ENCODE results near the gene TRIM25.

The TRIM25 gene

GRCh38 chr17:56894859-56895455, 18.9 kb downstream of the TRIM25 start:
- Histone ChIP-seq H3K36me3 (ENCODE audit: insufficient read depth, low read length) (peaks cover 97% of the 10 kb centered on the region), H4K20me1 (ENCODE audit: insufficient read depth, low read length) (no peaks in the 10 kb centered on the region; the same call in none of the 2 replicates), H3K9ac (ENCODE audit: low read depth, low read length) (no peak overlapping the region), H2AFZ (ENCODE audit: low read depth, low read length) (no peak overlapping the region), H3K27ac (ENCODE audit: low read length) (no peak overlapping the region), H3K27me3 (ENCODE audit: insufficient read depth, low read length, poor library complexity) (no peaks in the 10 kb centered on the region), H3K4me2 (ENCODE audit: insufficient read depth, low read length) (no peak overlapping the region), H3K9me3 (ENCODE audit: insufficient read depth, low read length, severe bottlenecking) (no peaks in the 10 kb centered on the region), H3K4me1 (ENCODE audit: insufficient read depth, low read length) (no peaks in the 10 kb centered on the region), H3K79me2 (ENCODE audit: insufficient read depth, low read length) (no peaks in the 10 kb centered on the region), H3K4me3 (ENCODE audit: low read depth in 1 of 2, low read length in 2 of 2) (no peak overlapping the region)
- ATAC-seq (ENCODE audit: insufficient read depth, low read depth) (no peak), DNase-seq (no peak)
- TF ChIP-seq EZH2 (IDR thresholded peaks at IDR 0.05; ENCODE audit: borderline replicate concordance, low read depth, low read length, severe bottlenecking) (no peak), CTCF (IDR thresholded peaks at IDR 0.05; ENCODE audit: borderline replicate concordance, extremely low read depth, low read length, poor library complexity, severe bottlenecking) (no peak)

GRCh38 chr17:56893503-56893902, 20.3 kb downstream of the TRIM25 start:
- no peak for DNase-seq
- Histone ChIP-seq H3K79me2 (ENCODE audit: insufficient read depth, low read length) (no peaks in the 10 kb centered on the region), H3K36me3 (ENCODE audit: insufficient read depth, low read length) (peaks cover 97% of the 10 kb centered on the region)

DNA sequence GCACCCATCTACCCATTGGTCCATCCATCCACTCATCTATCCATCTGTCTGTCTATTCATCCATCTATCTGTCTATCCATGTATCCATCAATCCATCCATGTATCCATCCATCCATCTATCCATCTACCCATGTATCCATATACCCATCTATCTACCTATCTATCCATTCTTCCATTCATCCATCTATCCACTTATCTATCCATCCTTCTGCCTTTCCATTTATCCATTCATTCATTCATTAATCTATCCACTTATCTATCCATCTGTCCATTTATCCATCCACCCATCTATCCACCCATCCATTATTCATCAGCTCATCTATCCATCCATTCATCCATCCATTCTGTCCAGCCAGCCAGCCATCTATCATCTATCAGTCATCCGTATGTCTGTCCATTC, 21.5 kb downstream of the TRIM25 start:
- Histone ChIP-seq H3K36me3 (ENCODE audit: insufficient read depth, low read length) (peaks cover 97% of the 10 kb centered on the region), H3K27me3 (ENCODE audit: insufficient read depth, low read length, poor library complexity) (no peaks in the 10 kb centered on the region), H4K20me1 (ENCODE audit: insufficient read depth, low read length) (no peaks in the 10 kb centered on the region; the same call in 1 of the 2 replicates), H3K9ac (ENCODE audit: low read depth, low read length) (no peak overlapping the region), H3K4me1 (ENCODE audit: insufficient read depth, low read length) (no peaks in the 10 kb centered on the region), H3K4me3 (ENCODE audit: low read depth in 1 of 2, low read length in 2 of 2) (no peak overlapping the region), H3K9me3 (ENCODE audit: insufficient read depth, low read length, severe bottlenecking) (peaks cover 16% of the 10 kb centered on the region), H3K27ac (ENCODE audit: low read length) (no peak overlapping the region), H2AFZ (ENCODE audit: low read depth, low read length) (no peak overlapping the region), H3K4me2 (ENCODE audit: insufficient read depth, low read length) (no peak overlapping the region), H3K79me2 (ENCODE audit: insufficient read depth, low read length) (no peaks in the 10 kb centered on the region)
- TF ChIP-seq EZH2 (IDR thresholded peaks at IDR 0.05; ENCODE audit: borderline replicate concordance, low read depth, low read length, severe bottlenecking) (no peak), CTCF (IDR thresholded peaks at IDR 0.05; ENCODE audit: borderline replicate concordance, extremely low read depth, low read length, poor library complexity, severe bottlenecking) (no peak)
- ATAC-seq (ENCODE audit: insufficient read depth, low read depth) (no peak), DNase-seq (no peak)

More at GRCh38 chr17:56893503-56893902, 20.3 kb downstream of the TRIM25 start:
- ATAC-seq (ENCODE audit: insufficient read depth, low read depth), result no peak
- H3K27me3 ChIP-seq (ENCODE audit: insufficient read depth, low read length, poor library complexity), result no peaks in the 10 kb centered on the region
- H3K4me3 ChIP-seq (ENCODE audit: low read depth in 1 of 2, low read length in 2 of 2), result no peak overlapping the region
- H3K4me2 ChIP-seq (ENCODE audit: insufficient read depth, low read length), result no peak overlapping the region
- no peak overlapping the region for H3K9ac ChIP-seq (ENCODE audit: low read depth, low read length)
- no peaks in the 10 kb centered on the region for H3K4me1 ChIP-seq (ENCODE audit: insufficient read depth, low read length)
- H4K20me1 ChIP-seq (ENCODE audit: insufficient read depth, low read length), result no peaks in the 10 kb centered on the region; the same call in 1 of the 2 replicates
- H2AFZ ChIP-seq (ENCODE audit: low read depth, low read length), result no peak overlapping the region
- H3K9me3 ChIP-seq (ENCODE audit: insufficient read depth, low read length, severe bottlenecking), result peaks cover 8% of the 10 kb centered on the region
- TF ChIP-seq EZH2 (IDR thresholded peaks at IDR 0.05; ENCODE audit: borderline replicate concordance, low read depth, low read length, severe bottlenecking), result no peak
- H3K27ac ChIP-seq (ENCODE audit: low read length), result no peak overlapping the region

GRCh38 chr17:56891751-56892150, 22.1 kb downstream of the TRIM25 start:
- Histone ChIP-seq H3K36me3 (ENCODE audit: insufficient read depth, low read length) (peaks cover 91% of the 10 kb centered on the region), H2AFZ (ENCODE audit: low read depth, low read length) (no peak overlapping the region), H3K27me3 (ENCODE audit: insufficient read depth, low read length, poor library complexity) (no peaks in the 10 kb centered on the region), H3K4me3 (ENCODE audit: low read depth in 1 of 2, low read length in 2 of 2) (no peak overlapping the region), H3K9ac (ENCODE audit: low read depth, low read length) (no peak overlapping the region), H4K20me1 (ENCODE audit: insufficient read depth, low read length) (no peaks in the 10 kb centered on the region), H3K4me1 (ENCODE audit: insufficient read depth, low read length) (no peaks in the 10 kb centered on the region), H3K4me2 (ENCODE audit: insufficient read depth, low read length) (no peak overlapping the region), H3K9me3 (ENCODE audit: insufficient read depth, low read length, severe bottlenecking) (peaks cover 16% of the 10 kb centered on the region), H3K79me2 (ENCODE audit: insufficient read depth, low read length) (no peaks in the 10 kb centered on the region), H3K27ac (ENCODE audit: low read length) (no peak overlapping the region)
- no peak for TF ChIP-seq EZH2 (IDR thresholded peaks at IDR 0.05; ENCODE audit: borderline replicate concordance, low read depth, low read length, severe bottlenecking)
- TF ChIP-seq CTCF (IDR thresholded peaks at IDR 0.05; ENCODE audit: borderline replicate concordance, extremely low read depth, low read length, poor library complexity, severe bottlenecking), result peak; percentile 48
- DNase-seq (no peak), ATAC-seq (ENCODE audit: insufficient read depth, low read depth) (no peak)

All from DND-41 (cell line).